Trophoblast cell (in vitro differentiated cells and primary cell): ENCODE results near the gene MFAP5.

Source experiments
- DNase-seq, 2 donors: peaks; one replicate each; pipeline ENCODE4 v3.0.0-alpha.2; 2016
- H2AFZ ChIP-seq: 2 replicates; pipeline ENCODE4 v1.6.1; 2013; ENCODE audit warnings: low read length, moderate library complexity, mild to moderate bottlenecking; ENCODE audit not compliant: insufficient read depth, poor library complexity
- H2AK5ac ChIP-seq: 2 replicates; pipeline ENCODE4 v1.6.1; 2013; ENCODE audit warnings: mild to moderate bottlenecking, low read length
- H2BK120ac ChIP-seq: 2 replicates; pipeline ENCODE4 v1.6.1; 2013; ENCODE audit warnings: low read length, mild to moderate bottlenecking, moderate library complexity; ENCODE audit not compliant: insufficient read depth, poor library complexity
- H2BK12ac ChIP-seq: 2 replicates; pipeline ENCODE4 v1.6.1; 2013; ENCODE audit warnings: mild to moderate bottlenecking, low read length, moderate library complexity
- H2BK5ac ChIP-seq: 2 replicates; pipeline ENCODE4 v1.6.1; 2013; ENCODE audit warnings: low read length, low read depth, moderate library complexity, mild to moderate bottlenecking; ENCODE audit not compliant: poor library complexity
- H3K14ac ChIP-seq: 2 replicates; pipeline ENCODE4 v1.6.1; 2013; ENCODE audit warnings: mild to moderate bottlenecking, low read length
- H3K18ac ChIP-seq: 2 replicates; pipeline ENCODE4 v1.6.1; 2013; ENCODE audit warnings: mild to moderate bottlenecking, low read length
- H3K23ac ChIP-seq: 2 replicates; pipeline ENCODE4 v1.6.1; 2013; ENCODE audit warnings: low read length
- H3K27ac ChIP-seq: 2 replicates; pipeline ENCODE4 v1.5.1; 2013; ENCODE audit warnings: low read depth, mild to moderate bottlenecking, inconsistent platforms, low read length, moderate library complexity
- H3K27me3 ChIP-seq: 2 replicates; pipeline ENCODE4 v1.6.1; 2013; ENCODE audit warnings: inconsistent platforms, mild to moderate bottlenecking, low read length, moderate library complexity; ENCODE audit not compliant: insufficient read depth
- H3K36me3 ChIP-seq, 2 experiments: 1 replicate in 1 of 2; 2 replicates in 1 of 2; pipeline ENCODE4 v1.6.1; 2013; ENCODE audit warnings: low read length in 2 of 2, mild to moderate bottlenecking in 2 of 2, moderate library complexity in 1 of 2; ENCODE audit not compliant: insufficient read depth in 2 of 2, control insufficient read depth in 1 of 2
- H3K4ac ChIP-seq: 2 replicates; pipeline ENCODE4 v1.6.1; 2013; ENCODE audit warnings: low read depth, mild to moderate bottlenecking, low read length, moderate library complexity
- H3K4me1 ChIP-seq, 2 experiments: 1 replicate in 1 of 2; 2 replicates in 1 of 2; pipeline ENCODE4 v1.6.1; 2013; ENCODE audit warnings: low read length in 2 of 2, mild to moderate bottlenecking in 2 of 2, moderate library complexity in 1 of 2; ENCODE audit not compliant: insufficient read depth in 2 of 2, control insufficient read depth in 1 of 2
- H3K4me2 ChIP-seq: 2 replicates; pipeline ENCODE4 v1.6.1; 2013; ENCODE audit warnings: inconsistent platforms, mild to moderate bottlenecking, low read length, moderate library complexity
- H3K4me3 ChIP-seq: 2 replicates; pipeline ENCODE4 v1.5.1; 2013; ENCODE audit warnings: mild to moderate bottlenecking, low read depth, low read length, inconsistent platforms
- H3K79me1 ChIP-seq: one replicate; pipeline ENCODE4 v1.6.1; 2013; ENCODE audit warnings: low read length
- H3K79me2 ChIP-seq: 2 replicates; pipeline ENCODE4 v1.6.1; 2013; ENCODE audit warnings: low read length, mild to moderate bottlenecking; ENCODE audit not compliant: control insufficient read depth, insufficient read depth, poor library complexity
- H3K9ac ChIP-seq: 2 replicates; pipeline ENCODE4 v1.6.1; 2013; ENCODE audit warnings: mild to moderate bottlenecking, low read length
- H3K9me3 ChIP-seq: 2 replicates; pipeline ENCODE4 v1.6.1; 2013; ENCODE audit warnings: low read depth, mild to moderate bottlenecking, control low read depth, inconsistent platforms, low read length; ENCODE audit not compliant: insufficient read depth
- H4K12ac ChIP-seq: 2 replicates; pipeline ENCODE4 v1.6.1; 2013; ENCODE audit warnings: low read depth, mild to moderate bottlenecking, low read length, moderate library complexity
- H4K8ac ChIP-seq: 2 replicates; pipeline ENCODE4 v1.6.1; 2013; ENCODE audit warnings: low read depth, mild to moderate bottlenecking, low read length, moderate library complexity
- H4K91ac ChIP-seq: one replicate; pipeline ENCODE4 v1.6.1; 2013; ENCODE audit warnings: low read depth, mild to moderate bottlenecking, low read length, moderate library complexity
- WGBS: extraction: QIAGEN DNeasy Blood & Tissue Kit; methylation state at CpG from one replicate; pipeline ENCODE4 v1.1.7; 2013; ENCODE audit warnings: missing lambda C conversion rate; ENCODE audit not compliant: insufficient read length, insufficient coverage; ENCODE audit errors: extremely low coverage; 5-methylcytosine and 5-hydroxymethylcytosine counted together

The MFAP5 gene

GRCh38 chr12:8612629-8613028, 50.0 kb downstream of the MFAP5 start, which contains the start of gene AICDA:
Gene AICDA, minus strand, starts transcription at chr12:8612859. Its CDS starts 92 bp downstream, at chr12:8612767.
- no peak within 1 kb of the TSS for H2BK12ac ChIP-seq
- no CpG with 5 or more reads among the region's 2 CpGs for WGBS
- no peak within 1 kb of the TSS for H3K18ac ChIP-seq
- H3K4me2 ChIP-seq = no peak within 1 kb of the TSS
- H3K27me3 ChIP-seq = no peaks in the 10 kb centered on the region
- no peak within 1 kb of the TSS for H4K91ac ChIP-seq
- H3K36me3 ChIP-seq = no peaks in the 10 kb centered on the region
- no peaks in the 10 kb centered on the region for H3K79me2 ChIP-seq
- H3K4ac ChIP-seq = no peak within 1 kb of the TSS
- no peak within 1 kb of the TSS for H2AFZ ChIP-seq
- no peak within 1 kb of the TSS for H2AK5ac ChIP-seq
- DNase-seq = no peak
- H4K8ac ChIP-seq = no peak within 1 kb of the TSS
- H3K4me3 ChIP-seq = no peak within 1 kb of the TSS
- H3K4me1 ChIP-seq = peaks cover 0 to 3% of the 10 kb centered on the region in 2 experiments
- H3K9me3 ChIP-seq = no peaks in the 10 kb centered on the region
- no peaks in the 10 kb centered on the region for H3K79me1 ChIP-seq
- no peak within 1 kb of the TSS for H2BK5ac ChIP-seq
- no peak within 1 kb of the TSS for H3K23ac ChIP-seq
- H3K9ac ChIP-seq = no peak within 1 kb of the TSS
- H3K27ac ChIP-seq = no peak within 1 kb of the TSS
- H3K14ac ChIP-seq = no peak within 1 kb of the TSS
- no peak within 1 kb of the TSS for H2BK120ac ChIP-seq
- no peak within 1 kb of the TSS for H4K12ac ChIP-seq

GRCh38 chr12:8609061-8609570, 53.5 kb downstream of the MFAP5 start:
- no peak overlapping the region for H3K4ac ChIP-seq
- H2BK5ac ChIP-seq = no peak overlapping the region
- H2AFZ ChIP-seq = no peak overlapping the region
- no peak overlapping the region for H4K8ac ChIP-seq
- no peaks in the 10 kb centered on the region for H3K79me2 ChIP-seq
- no peak overlapping the region for H3K14ac ChIP-seq
- H4K91ac ChIP-seq = no peak overlapping the region
- H3K9ac ChIP-seq = no peak overlapping the region
- no peak overlapping the region for H4K12ac ChIP-seq
- H3K4me2 ChIP-seq = no peak overlapping the region
- H2BK120ac ChIP-seq = no peak overlapping the region
- H3K23ac ChIP-seq = no peak overlapping the region
- no peaks in the 10 kb centered on the region for H3K79me1 ChIP-seq
- H3K27me3 ChIP-seq = no peaks in the 10 kb centered on the region
- H3K27ac ChIP-seq = no peak overlapping the region
- H3K4me3 ChIP-seq = no peak overlapping the region
- peak in 1 of 2 donors; percentile 77 for DNase-seq
- no CpG with 5 or more reads among the region's 5 CpGs for WGBS
- no peaks in the 10 kb centered on the region for H3K36me3 ChIP-seq
- H3K18ac ChIP-seq = no peak overlapping the region
- H3K4me1 ChIP-seq = no peaks in the 10 kb centered on the region
- H3K9me3 ChIP-seq = peaks cover 2% of the 10 kb centered on the region
- no peak overlapping the region for H2AK5ac ChIP-seq
- H2BK12ac ChIP-seq = no peak overlapping the region

- Histone ChIP-seq H2BK12ac (no peak overlapping the region), H3K4me2 (no peak overlapping the region), H3K18ac (no peak overlapping the region), H3K79me1 (no peaks in the 10 kb centered on the region), H2AK5ac (no peak overlapping the region), H2AFZ (no peak overlapping the region), H3K27ac (no peak overlapping the region), H3K36me3 (no peaks in the 10 kb centered on the region), H3K14ac (no peak overlapping the region), H4K91ac (no peak overlapping the region), H3K4ac (no peak overlapping the region), H3K4me3 (no peak overlapping the region), H3K9me3 (peaks cover 2% of the 10 kb centered on the region), H3K27me3 (no peaks in the 10 kb centered on the region), H3K79me2 (no peaks in the 10 kb centered on the region), H4K8ac (no peak overlapping the region), H2BK5ac (no peak overlapping the region), H3K9ac (no peak overlapping the region), H3K23ac (no peak overlapping the region), H4K12ac (no peak overlapping the region), H2BK120ac (no peak overlapping the region), H3K4me1 (no peaks in the 10 kb centered on the region)
- WGBS = no CpG with 5 or more reads among the region's 6 CpGs
- no peak for DNase-seq
These were observed 55.7 kb downstream of the MFAP5 start for GRCh38 chr12:8606890-8607289.

- Histone ChIP-seq H3K18ac (no peak overlapping the region), H3K27me3 (no peaks in the 10 kb centered on the region), H3K36me3 (no peaks in the 10 kb centered on the region), H4K12ac (peak overlapping the region; percentile 18), H2BK5ac (no peak overlapping the region), H3K79me1 (no peaks in the 10 kb centered on the region), H2BK12ac (no peak overlapping the region), H4K91ac (no peak overlapping the region), H2AK5ac (no peak overlapping the region), H3K4me2 (no peak overlapping the region), H3K14ac (no peak overlapping the region), H3K4me3 (no peak overlapping the region), H3K79me2 (no peaks in the 10 kb centered on the region), H3K27ac (no peak overlapping the region), H3K4ac (no peak overlapping the region), H2BK120ac (no peak overlapping the region), H3K9ac (no peak overlapping the region), H4K8ac (no peak overlapping the region), H3K4me1 (no peaks in the 10 kb centered on the region), H2AFZ (no peak overlapping the region), H3K23ac (no peak overlapping the region), H3K9me3 (peaks cover 2% of the 10 kb centered on the region)
- DNase-seq = peak; percentile 46 to 91
- WGBS = no CpG with 5 or more reads among the region's 30 CpGs
These were observed 57.6 kb downstream of the MFAP5 start for GRCh38 chr12:8605057-8605456.
